ENCODE measurements around the gene CLDN19.

DNA sequence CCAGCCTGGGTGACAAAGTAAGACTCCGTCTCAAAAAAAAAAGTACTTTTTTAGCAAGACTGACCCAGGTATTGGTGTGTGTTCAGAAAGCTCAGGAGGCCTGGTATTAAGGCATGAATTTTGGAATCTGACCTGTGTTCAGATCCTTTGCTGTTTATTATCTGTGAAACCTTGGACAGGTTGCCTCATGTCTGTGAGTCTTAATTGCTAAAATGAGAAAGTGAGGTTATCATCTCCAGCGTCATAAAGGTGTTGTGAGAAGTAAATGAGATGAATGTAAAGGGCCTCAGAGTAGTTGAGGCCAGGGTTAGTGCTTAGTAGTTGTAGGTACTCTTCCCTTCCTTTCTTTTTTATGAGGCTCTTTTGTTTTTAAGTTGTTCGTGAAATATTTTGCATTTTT is 29.8 kb upstream of the CLDN19 start:
- TF ChIP-seq EP300 (IDR thresholded peaks at IDR 0.05; ENCODE audit: borderline replicate concordance) (no peak), RAD21 (IDR thresholded peaks at IDR 0.05; ENCODE audit: low read depth) (no peak), NFIC (IDR thresholded peaks at IDR 0.05) (no peak), TAF1 (IDR thresholded peaks at IDR 0.05; ENCODE audit: low read depth) (no peak), CEBPB (IDR thresholded peaks at IDR 0.05) (no peak), YY1 (IDR thresholded peaks at IDR 0.05; ENCODE audit: low read depth) (no peak)
